GM19467 (cell line): ENCODE measurements around the gene PCDHGA5.
"Not testable (repeated sequence)": the region's sequence is repeated elsewhere in the genome, so short reads cannot be mapped to it uniquely, and the experiment has no call there.

Experiments used
- ATAC-seq: cut with Tn5 transposase; IDR thresholded peaks from one replicate; pipeline ENCODE4 v1.9.1; 2021; ENCODE audit warnings: mild to moderate bottlenecking, moderate library complexity; ENCODE audit not compliant: unreplicated experiment

PCDHGA5 gene

DNA sequence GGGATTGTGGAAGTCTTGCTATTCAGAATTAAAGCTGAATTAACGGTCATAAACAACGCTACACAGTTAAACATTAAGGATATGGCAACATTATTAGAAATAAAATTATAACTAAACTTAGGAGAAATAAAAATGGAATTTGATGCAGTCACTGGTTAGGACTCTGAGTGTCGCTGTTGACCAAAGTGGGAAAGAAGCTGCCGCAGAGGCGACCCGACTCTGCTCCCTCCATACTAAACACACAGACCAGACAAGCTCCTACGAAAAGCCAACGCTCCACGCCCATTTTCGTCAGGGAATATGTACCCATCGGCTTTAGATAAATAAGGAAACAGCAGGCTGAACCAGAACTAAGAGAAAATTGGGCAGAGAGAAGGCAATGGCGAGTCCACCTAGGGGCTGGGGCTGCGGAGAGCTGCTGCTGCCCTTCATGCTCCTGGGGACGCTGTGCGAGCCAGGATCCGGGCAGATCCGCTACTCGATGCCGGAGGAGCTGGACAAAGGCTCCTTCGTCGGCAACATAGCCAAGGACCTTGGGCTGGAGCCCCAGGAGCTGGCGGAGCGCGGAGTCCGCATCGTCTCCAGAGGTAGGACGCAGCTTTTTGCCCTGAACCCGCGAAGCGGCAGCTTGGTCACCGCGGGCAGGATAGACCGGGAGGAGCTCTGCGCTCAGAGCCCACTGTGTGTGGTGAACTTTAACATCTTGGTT, at the start of gene PCDHGA5:
Gene PCDHGA5, plus strand, starts transcription at position 211 of the 709 bp plus-strand sequence. Its CDS starts 169 bp downstream, at position 380.
- no peak for ATAC-seq

DNA sequence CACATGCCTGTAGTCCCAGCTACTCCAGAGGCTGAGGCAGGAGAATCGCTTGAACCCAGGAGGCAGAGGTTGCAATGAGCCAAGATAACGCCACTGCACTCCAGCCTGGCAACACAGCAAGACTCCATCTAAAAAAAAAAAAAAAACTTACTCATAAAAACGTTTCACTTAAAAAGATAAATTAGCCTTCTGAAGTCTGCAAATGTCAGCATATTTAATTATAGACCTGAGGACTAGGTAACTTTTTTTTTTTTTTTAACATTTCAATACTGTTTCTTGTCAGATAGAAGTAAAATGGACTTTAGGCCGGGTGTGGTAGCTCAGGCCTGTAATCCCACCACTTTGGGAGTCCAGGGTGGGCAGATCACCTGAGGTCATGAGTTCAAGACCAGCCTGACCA, 47.0 kb upstream of the PCDHGA5 start:
- ATAC-seq = not testable (repeated sequence)

DNA sequence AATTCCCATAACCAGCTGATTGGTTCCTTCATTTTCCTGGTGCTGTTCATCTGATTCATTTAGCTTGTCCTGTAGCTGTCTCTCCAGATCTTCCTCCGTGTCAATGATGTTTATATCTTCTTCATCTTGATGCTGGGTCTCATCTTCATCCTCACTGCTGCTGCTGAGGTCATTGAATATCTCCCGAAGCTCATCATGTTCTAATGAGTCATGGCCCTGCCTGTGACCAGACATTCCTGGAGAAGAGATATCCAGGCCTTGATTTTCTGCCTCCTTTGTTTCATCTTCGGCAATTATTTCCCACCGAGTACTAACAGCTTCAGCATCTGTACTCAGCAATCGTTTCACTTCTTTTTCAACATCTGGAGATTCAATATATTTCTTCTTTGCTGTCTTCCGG, 44.8 kb upstream of the PCDHGA5 start:
- no peak for ATAC-seq

DNA sequence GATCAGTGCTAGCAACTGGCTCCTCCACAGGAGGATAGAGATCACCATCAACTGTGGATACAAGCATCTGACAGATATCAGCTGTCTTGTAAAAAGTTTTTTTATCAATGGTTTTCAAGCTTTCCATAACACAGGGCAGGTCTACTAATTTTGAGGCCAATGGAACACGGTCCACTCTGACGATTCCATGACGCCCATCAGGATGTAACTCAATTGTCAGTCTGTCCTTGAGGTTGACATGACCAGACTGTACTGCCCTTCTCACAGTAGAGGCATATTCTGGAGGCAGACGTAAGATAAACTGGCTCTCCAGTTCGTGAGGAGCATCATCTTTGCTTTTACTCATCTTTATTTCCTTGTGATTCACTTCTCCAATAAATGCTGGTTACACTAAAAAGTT, 44.3 kb upstream of the PCDHGA5 start:
- no peak for ATAC-seq

DNA sequence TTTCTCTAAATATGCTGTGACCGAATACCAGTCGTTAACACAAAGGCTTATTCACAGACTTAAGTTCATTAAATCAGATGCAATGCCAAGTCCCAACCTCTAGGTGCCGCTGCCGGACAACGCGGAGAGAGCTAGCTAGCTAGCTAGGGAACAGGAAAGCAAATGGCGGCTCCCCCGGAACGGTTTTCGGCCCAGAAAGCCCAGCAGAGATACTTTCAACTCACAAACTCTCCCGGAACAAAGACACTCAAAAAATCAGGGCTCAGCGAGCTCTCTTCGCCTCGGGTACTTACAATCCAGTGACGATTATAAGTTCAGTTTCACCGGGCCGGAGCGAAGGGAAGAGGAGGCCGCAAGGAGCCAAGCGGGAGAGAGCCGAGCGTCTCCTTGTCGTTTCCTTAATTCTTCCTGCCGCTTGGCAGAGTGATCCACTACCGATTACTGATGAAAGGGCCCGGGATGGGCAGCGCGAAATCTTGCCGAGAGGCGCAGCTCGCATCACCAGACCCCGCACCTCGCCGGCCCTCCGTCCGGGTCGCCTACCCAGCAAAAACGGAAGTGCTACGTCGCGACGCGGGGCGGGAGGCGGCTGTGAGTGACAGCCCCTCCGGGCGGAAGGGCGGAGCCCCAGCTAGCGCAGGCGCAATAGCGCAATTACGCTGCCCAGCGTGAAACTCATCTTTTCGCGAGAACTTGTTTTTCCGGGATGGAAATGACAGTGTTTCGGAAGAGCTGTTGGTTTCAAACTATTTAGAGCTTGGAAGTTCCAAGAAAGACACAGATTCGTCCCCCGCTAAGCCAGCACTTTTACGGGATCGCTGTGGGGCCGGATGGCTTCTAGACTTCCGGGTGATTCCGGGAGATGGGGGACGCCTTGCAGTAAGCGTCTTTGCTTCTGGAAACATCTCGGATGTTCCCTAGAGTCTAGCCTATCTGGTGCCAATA, 43.5 kb upstream of the PCDHGA5 start, which contains the start of gene TAF7:
Gene TAF7, minus strand, starts transcription at position 560 of the 945 bp plus-strand sequence. CDS start 740 bp downstream, outside the sequence.
- ATAC-seq = peak; percentile 95

DNA sequence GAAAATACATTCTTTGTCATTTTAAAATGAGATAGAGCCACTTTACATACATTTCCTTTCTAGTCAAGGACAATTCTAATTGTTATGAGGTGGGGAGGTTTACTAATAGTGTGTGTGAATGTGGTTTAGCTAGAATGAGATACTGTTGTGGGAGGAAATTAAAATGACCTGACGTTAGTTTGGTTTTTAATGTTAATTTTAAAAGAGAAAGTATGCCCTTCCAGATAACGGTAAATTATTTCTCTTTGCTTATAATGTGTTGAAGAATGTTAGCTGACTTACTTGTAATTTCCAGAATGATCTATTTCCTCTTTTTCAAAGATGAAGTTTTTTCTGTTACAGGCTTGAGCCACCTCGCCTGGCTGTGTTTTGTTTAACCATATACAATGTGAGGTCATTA, 41.7 kb upstream of the PCDHGA5 start:
- no peak for ATAC-seq

DNA sequence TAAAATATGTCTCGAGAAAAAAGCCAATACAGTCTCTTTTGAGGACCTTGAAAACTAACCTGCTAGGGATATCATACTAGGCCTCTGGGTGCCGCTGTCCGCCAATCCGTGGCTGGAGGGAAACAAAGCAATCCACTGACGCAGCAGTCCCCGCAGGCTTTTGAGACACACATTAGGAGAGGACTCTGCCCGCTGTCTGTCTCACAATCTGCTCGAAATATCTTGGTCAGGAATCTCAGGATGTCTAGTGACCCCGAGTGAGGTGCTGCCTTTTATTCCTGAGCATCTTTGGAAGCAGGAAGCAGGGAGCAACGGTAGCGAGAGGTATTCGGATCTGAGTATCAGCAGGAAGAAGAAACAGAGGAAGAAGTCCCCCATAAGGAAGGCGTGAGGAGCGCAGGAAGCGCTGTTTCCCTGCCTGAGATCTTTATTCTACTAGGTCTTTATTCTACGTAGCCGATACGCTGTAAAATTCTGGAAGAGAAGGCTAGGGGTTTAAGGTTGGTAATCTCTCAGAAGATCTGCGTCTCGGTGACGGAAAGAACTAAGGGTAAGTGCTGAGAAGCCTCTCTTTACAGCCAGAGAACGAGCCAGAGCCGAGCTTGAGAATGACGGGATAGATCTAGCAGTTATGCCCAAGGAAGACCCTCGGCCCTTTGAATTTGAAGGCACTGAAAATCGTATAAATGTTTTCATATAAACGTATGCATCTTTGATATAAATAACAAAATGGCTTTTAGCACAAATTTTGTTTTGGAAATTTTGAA, 37.7 kb upstream of the PCDHGA5 start:
- ATAC-seq = peak; percentile 52

DNA sequence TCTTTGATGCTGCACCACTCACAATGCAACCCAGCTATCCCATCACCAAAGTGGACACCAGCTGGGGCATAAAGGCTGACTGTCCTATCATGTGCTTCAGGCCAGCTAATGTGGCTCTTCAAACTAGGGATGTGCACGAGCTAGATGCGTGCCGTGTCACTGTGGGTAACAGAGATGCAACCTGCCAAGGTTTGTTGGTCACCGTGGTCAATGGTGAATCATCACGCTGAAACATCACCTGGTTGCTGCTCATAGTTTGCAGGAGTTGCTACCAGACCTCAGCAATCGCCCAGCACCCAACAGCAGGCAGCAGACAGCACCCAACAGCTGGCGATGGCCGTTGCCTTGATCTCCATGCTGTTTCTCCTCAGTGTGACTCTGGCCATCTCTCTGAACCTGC, 35.7 kb upstream of the PCDHGA5 start:
- ATAC-seq = no peak

DNA sequence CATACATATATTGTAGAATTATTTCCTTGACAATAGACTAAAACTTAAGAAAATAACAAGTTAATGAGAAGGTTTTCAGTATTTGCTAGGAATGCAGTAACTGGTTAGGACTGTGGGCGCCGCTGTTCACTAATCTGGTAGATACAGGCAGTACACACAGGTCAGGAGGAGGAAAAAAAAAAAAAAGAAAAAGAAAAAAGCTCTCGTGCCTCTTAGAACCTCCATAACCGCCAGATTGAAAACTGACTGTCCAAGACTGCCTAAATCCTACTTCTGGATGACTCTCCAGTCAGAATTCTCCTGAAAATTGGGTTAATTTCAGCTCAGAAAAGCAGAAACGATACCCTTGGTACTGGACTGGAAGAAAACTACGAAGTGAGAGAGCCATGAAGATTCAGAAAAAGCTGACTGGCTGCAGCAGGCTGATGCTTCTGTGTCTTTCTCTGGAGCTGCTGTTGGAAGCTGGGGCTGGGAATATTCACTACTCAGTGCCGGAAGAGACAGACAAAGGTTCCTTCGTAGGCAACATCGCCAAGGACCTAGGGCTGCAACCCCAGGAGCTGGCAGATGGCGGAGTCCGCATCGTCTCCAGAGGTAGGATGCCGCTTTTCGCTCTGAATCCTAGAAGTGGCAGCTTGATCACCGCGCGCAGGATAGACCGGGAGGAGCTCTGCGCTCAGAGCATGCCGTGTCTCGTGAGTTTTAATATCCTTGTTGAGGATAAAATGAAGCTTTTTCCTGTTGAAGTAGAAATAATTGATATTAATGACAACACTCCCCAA, 33.5 kb upstream of the PCDHGA5 start, which contains the start of gene PCDHGA1:
Gene PCDHGA1, plus strand, starts transcription at position 216 of the 782 bp plus-strand sequence.
- no peak for ATAC-seq

DNA sequence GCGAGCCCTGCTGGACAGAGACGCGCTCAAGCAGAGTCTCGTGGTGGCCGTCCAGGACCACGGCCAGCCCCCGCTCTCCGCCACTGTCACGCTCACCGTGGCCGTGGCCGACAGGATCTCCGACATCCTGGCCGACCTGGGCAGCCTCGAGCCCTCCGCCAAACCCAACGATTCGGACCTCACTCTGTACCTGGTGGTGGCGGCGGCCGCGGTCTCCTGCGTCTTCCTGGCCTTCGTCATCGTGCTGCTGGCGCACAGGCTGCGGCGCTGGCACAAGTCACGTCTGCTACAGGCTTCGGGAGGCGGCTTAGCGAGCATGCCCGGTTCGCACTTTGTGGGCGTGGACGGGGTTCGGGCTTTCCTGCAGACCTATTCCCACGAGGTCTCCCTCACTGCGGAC, 31.4 kb upstream of the PCDHGA5 start:
- not testable (repeated sequence) for ATAC-seq

DNA sequence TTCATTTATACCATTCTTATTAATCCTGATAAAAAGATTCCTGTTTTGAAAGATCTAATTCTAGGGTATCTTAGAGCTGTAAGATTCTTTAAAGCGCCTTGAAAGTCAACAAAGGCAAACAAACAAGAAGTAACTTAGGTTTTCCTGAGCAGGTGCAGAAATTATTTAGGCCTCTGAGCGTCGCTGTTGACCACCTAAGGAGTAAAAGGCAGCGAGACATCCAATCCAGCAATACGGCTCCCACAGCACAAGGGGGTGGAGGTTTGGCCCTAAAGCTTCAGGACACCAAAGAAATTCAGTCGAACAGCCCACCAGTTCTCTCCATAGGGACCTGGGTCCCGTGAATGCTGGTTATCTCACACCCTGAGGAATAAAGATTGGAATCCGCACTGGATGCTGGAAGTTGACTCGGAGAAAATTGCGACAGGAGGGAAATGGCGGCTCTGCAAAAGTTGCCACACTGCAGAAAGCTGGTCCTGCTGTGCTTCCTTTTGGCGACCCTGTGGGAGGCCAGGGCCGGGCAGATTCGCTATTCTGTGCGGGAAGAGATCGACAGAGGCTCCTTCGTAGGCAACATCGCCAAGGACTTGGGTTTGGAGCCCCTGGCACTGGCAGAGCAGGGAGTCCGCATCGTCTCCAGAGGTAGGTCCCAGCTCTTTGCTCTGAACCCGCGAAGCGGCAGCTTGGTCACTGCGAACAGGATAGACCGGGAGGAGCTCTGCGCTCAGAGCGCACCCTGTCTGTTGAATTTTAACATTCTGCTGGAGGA, 25.2 kb upstream of the PCDHGA5 start, which contains the start of gene PCDHGA2:
Gene PCDHGA2, plus strand, starts transcription at position 223 of the 769 bp plus-strand sequence.
- no peak for ATAC-seq

DNA sequence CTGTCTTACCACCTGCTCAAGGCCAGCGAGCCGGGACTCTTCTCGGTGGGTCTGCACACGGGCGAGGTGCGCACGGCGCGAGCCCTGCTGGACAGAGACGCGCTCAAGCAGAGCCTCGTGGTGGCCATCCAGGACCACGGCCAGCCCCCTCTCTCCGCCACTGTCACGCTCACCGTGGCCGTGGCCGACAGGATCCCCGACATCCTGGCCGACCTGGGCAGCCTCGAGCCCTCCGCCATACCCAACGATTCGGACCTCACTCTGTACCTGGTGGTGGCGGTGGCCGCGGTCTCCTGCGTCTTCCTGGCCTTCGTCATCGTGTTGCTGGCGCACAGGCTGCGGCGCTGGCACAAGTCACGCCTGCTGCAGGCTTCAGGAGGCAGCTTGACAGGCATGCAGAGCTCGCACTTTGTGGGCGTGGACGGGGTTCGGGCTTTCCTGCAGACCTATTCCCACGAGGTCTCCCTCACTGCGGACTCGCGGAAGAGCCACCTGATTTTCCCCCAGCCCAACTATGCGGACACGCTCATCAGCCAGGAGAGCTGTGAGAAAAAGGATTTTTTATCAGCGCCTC, 23.1 kb upstream of the PCDHGA5 start:
- not testable (repeated sequence) for ATAC-seq

DNA sequence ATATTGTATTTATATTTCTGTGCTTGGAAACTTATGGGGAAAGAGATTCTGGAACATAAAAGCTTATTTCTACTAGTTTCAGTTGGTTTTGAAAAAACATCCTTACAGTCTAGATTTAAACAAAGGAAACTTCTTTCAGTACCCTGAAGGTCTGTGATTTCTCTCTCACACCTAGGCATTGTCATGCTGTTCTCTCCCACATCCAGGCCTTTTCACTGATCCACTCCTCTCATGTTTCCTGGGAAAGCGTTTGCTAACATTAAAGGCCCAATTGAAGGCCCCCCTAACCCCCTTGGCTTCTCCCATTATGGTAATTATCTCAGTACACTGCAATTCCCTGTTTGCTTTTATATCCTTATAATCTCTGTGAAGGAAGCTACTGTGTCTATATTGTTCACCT, 21.2 kb upstream of the PCDHGA5 start:
- ATAC-seq = no peak

DNA sequence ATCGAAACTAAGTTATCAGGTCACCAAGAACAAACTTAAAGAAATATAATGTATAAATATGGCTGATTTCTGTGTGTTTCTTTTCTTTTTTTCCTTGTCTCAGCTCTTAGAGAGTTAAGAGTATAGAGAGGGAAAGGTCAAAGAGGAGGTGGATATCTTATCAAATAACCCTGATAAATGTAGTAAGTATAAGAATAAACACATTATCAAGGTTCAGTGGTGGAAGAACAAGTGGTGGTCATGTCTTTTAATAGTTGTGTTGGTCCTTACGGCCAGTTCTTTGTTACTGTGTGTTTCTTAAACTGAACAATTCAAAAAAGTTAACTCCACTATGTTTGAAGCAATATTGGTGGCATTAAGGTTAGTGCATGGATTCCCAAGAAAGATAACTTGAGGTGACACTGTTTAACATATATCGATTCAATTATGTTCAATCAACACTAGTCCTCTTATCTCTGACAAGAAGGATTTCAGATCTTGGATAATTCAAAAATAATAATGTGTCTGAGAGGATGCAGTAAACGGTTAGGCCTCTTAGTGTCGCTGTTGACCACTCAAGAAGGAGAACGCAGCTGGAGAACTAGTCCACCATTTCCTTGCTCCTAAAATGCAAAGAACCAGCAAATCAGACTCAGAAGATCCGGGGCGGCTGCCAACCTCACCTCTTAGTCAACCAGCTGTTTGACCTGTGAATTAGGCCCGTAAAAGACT, 20.6 kb upstream of the PCDHGA5 start, which contains the start of gene PCDHGA3:
Gene PCDHGA3, plus strand, starts transcription at position 588 of the 711 bp plus-strand sequence. CDS start 205 bp downstream, outside the sequence.
- ATAC-seq = no peak

DNA sequence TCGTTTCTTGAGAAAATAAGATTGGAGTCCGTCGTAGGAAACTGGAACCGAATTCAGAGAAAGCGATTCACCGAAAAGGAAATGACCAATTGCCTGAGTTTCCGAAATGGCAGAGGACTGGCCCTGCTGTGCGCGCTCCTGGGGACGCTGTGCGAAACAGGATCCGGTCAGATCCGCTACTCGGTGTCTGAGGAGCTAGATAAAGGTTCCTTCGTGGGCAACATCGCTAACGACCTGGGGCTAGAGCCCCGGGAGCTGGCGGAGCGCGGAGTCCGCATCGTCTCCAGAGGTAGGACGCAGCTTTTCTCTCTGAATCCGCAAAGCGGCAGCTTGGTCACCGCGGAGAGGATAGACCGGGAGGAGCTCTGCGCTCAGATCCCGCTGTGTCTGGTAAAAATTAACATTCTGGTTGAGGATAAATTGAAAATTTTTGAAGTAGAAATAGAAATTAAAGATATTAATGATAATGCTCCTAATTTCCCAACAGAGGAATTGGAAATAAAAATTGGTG, 20.0 kb upstream of the PCDHGA5 start:
- ATAC-seq = no peak

DNA sequence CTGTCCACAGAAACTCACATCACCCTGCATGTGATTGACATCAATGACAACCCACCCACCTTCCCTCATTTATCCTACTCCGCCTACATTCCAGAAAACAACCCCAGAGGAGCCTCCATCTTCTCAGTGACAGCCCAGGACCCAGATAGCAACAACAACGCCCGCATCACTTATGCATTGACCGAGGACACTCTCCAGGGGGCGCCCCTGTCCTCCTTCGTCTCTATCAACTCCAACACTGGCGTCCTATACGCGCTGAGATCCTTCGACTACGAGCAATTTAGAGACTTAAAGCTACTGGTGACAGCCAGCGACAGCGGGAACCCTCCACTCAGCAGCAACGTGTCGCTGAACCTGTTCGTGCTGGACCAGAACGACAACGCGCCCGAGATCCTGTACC, 18.6 kb upstream of the PCDHGA5 start:
- no peak for ATAC-seq

DNA sequence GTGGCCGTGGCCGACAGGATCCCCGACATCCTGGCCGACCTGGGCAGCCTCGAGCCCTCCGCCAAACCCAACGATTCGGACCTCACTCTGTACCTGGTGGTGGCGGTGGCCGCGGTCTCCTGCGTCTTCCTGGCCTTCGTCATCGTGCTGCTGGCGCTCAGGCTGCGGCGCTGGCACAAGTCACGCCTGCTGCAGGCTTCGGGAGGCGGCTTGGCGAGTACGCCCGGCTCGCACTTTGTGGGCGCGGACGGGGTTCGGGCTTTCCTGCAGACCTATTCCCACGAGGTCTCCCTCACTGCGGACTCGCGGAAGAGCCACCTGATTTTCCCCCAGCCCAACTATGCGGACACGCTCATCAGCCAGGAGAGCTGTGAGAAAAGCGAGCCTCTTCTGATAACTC, 17.9 kb upstream of the PCDHGA5 start:
- ATAC-seq = not testable (repeated sequence)
